Activated T-helper 2 cell treated with anti-CD3 and anti-CD28 coated beads, Interferon-gamma antibody, Interleukin-2, Interleukin-4, amounts not matched to agents 10 μg/mL and 5 μg/mL and 100 μg/mL, durations not matched to agents 14 hours and 24 hours and 36 hours (primary cell): ENCODE measurements around the gene MS4A12. TPM values are rescaled to one million over a fixed set of nuclear protein-coding genes. Genes with fewer than 3 reads are reported as not detected.
"Not testable (repeated sequence)": the region's sequence is repeated elsewhere in the genome, so short reads cannot be mapped to it uniquely, and the experiment has no call there.

Experiments
- DNase-seq: peaks from one replicate; pipeline ENCODE4 v3.0.0; 2021; ENCODE audit warnings: low spot score
- H3K27ac Mint-ChIP-seq: one replicate; pipeline ENCODE4 v1.8.0; 2021; ENCODE audit warnings: mixed read lengths
- H3K27me3 Mint-ChIP-seq: one replicate; pipeline ENCODE4 v1.8.0; 2021; ENCODE audit warnings: low read depth, mixed read lengths
- H3K36me3 Mint-ChIP-seq: one replicate; pipeline ENCODE4 v1.8.0; 2021; ENCODE audit warnings: low read depth, mixed read lengths
- H3K4me1 Mint-ChIP-seq: one replicate; pipeline ENCODE4 v1.8.0; 2021; ENCODE audit warnings: low read depth, mixed read lengths
- H3K4me3 Mint-ChIP-seq: one replicate; pipeline ENCODE4 v1.8.0; 2021; ENCODE audit warnings: low read depth, mild to moderate bottlenecking, moderate library complexity, mixed read lengths
- H3K9me3 Mint-ChIP-seq: one replicate; pipeline ENCODE4 v1.8.0; 2021; ENCODE audit warnings: mixed read lengths
- intact Hi-C: fragments of 100-400 bp; cut with micrococcal nuclease; formaldehyde crosslinking; loops from one replicate; pipeline ENCODE4 v1.15.1; 2023
- total RNA-seq: library from RNA; stranded (reverse); gene quantifications from 2 replicates; pipeline ENCODE4 v1.2.3, GENCODE V29; 2022

MS4A12 gene
- total RNA-seq, 1 donor from 2014 or later: not detected

GRCh38 chr11:60528465-60528864 lies 35.9 kb downstream of the MS4A12 start:
- peaks cover 4% of the 10 kb centered on the region for H3K27me3 Mint-ChIP-seq
- peaks cover 6% of the 10 kb centered on the region for H3K9me3 Mint-ChIP-seq
- H3K27ac Mint-ChIP-seq: no peak overlapping the region
- no peak overlapping the region for H3K4me3 Mint-ChIP-seq
- no peak for DNase-seq
- intact Hi-C loops: no loop called here
- H3K36me3 Mint-ChIP-seq: no peaks in the 10 kb centered on the region
- H3K4me1 Mint-ChIP-seq: no peaks in the 10 kb centered on the region

GRCh38 chr11:60528934-60529333 lies 36.4 kb downstream of the MS4A12 start:
- Mint-ChIP-seq H3K27ac (no peak overlapping the region), H3K36me3 (no peaks in the 10 kb centered on the region)

GRCh38 chr11:60530454-60531100 lies 38.0 kb downstream of the MS4A12 start:
- Mint-ChIP-seq H3K27me3 (peaks cover 4% of the 10 kb centered on the region), H3K4me3 (no peak overlapping the region), H3K36me3 (no peaks in the 10 kb centered on the region), H3K9me3 (peaks cover 6% of the 10 kb centered on the region), H3K4me1 (no peaks in the 10 kb centered on the region), H3K27ac (no peak overlapping the region)
- no peak for DNase-seq
- intact Hi-C loops: no loop called here

More at GRCh38 chr11:60528934-60529333, 36.4 kb downstream of the MS4A12 start:
- Mint-ChIP-seq H3K4me1 (no peaks in the 10 kb centered on the region), H3K9me3 (peaks cover 6% of the 10 kb centered on the region), H3K27me3 (peaks cover 4% of the 10 kb centered on the region), H3K4me3 (no peak overlapping the region)
- intact Hi-C loops: no loop called here
- DNase-seq: no peak

GRCh38 chr11:60532383-60532782 lies 39.8 kb downstream of the MS4A12 start:
- intact Hi-C loops, DNase-seq: not testable (repeated sequence)

GRCh38 chr11:60538627-60539026 lies 46.0 kb downstream of the MS4A12 start:
- H3K4me1 Mint-ChIP-seq, H3K4me3 Mint-ChIP-seq, H3K27me3 Mint-ChIP-seq, intact Hi-C loops, H3K36me3 Mint-ChIP-seq, H3K27ac Mint-ChIP-seq, DNase-seq, H3K9me3 Mint-ChIP-seq: not testable (repeated sequence)

More at GRCh38 chr11:60532383-60532782, 39.8 kb downstream of the MS4A12 start:
- H3K27me3 Mint-ChIP-seq, H3K36me3 Mint-ChIP-seq, H3K9me3 Mint-ChIP-seq, H3K27ac Mint-ChIP-seq, H3K4me1 Mint-ChIP-seq, H3K4me3 Mint-ChIP-seq: not testable (repeated sequence)

GRCh38 chr11:60544077-60544476 lies 51.5 kb downstream of the MS4A12 start:
- H3K36me3 Mint-ChIP-seq: no peaks in the 10 kb centered on the region
- no peaks in the 10 kb centered on the region for H3K9me3 Mint-ChIP-seq
- H3K4me3 Mint-ChIP-seq: no peak overlapping the region
- intact Hi-C loops: no loop called here
- no peak overlapping the region for H3K27ac Mint-ChIP-seq
- no peaks in the 10 kb centered on the region for H3K27me3 Mint-ChIP-seq
- no peak for DNase-seq
- H3K4me1 Mint-ChIP-seq: no peaks in the 10 kb centered on the region

Other genes with a start within 250 kb of the MS4A12 start
- not detected in 2 replicates for gene MS4A4E, start 249.6 kb upstream of the MS4A12 start, total RNA-seq
- not detected in 2 replicates for gene MS4A4A, start 212.1 kb upstream of the MS4A12 start, total RNA-seq
- gene MS4A6E, start 165.5 kb upstream of the MS4A12 start, total RNA-seq: not detected in 2 replicates
- not detected in 2 replicates for gene MS4A7, start 114.2 kb upstream of the MS4A12 start, total RNA-seq
- not detected in 2 replicates for gene MS4A14, start 96.3 kb upstream of the MS4A12 start, total RNA-seq
- not detected in 2 replicates for gene MS4A5, start 63.2 kb upstream of the MS4A12 start, total RNA-seq
- gene MS4A1, start 36.9 kb upstream of the MS4A12 start, total RNA-seq: 0.25 and 0.37 TPM in 2 replicates
- not detected in 2 replicates for gene MS4A13, start 22.6 kb downstream of the MS4A12 start, total RNA-seq
- not detected in 2 replicates for gene MS4A8, start 206.8 kb downstream of the MS4A12 start, total RNA-seq
- gene MS4A18, start 231.9 kb downstream of the MS4A12 start, total RNA-seq: not detected in 2 replicates